Measurements from ENCODE around the gene RAB44. TPM values are rescaled to one million over a fixed set of nuclear protein-coding genes. Genes with fewer than 3 reads are reported as not detected.

RAB44 gene
- total and polyA plus RNA-seq, 2 donors (not counting 1 experiment from before 2014, with no cell fraction given) = 0.15 to 0.16 TPM

DNA sequence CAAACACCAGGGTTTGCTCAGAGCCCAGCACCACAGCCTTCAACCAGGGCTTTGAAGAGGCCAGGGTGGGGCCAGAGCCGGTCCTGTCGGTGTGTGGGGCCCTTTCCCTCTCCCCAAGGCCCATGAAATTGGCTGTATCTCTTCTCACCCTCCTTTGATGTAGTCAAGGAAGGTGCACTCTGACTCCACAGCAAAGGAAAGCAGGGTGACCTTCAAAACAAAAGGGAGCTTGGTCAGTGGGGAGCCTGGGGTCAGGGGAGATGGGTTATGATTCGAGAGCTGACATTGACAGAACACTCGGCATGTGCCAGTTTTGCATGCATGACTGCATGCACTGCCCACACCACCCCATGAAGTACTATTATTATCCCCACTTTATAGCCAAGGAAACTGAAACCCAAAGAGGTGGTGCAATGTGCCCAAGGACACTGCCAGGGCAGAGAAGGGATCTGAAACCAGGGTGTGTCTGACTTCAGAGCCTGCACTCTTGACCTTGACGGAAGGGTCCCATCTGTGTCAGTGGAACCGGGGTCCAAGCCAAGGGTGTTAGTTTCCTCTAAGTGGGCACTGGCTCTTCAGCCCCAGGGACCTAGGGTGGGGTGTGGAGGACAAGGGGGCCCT is 55.4 kb downstream of the RAB44 start:
- Histone ChIP-seq H3K9ac (ENCODE audit: low read length) (peak overlapping the region; percentile 79), H3K4me2 (replicated peaks; ENCODE audit: low read depth, low read length, poor library complexity, severe bottlenecking) (peak overlapping the region; percentile 89), H3K9me3 (ENCODE audit: control extremely low read depth in 1 of 3, control insufficient read depth in 2 of 3, insufficient read depth in 1 of 3, low read length in 2 of 3) (peaks cover 0 to 23% (median 0%) of the 10 kb centered on the region in 3 donors), H3K27me3 (replicated peaks in 1 of 4; ENCODE audit: control extremely low read depth in 1 of 4, control insufficient read depth in 3 of 4, insufficient read depth in 4 of 4, low read length in 3 of 4) (no peaks in the 10 kb centered on the region), H3K27ac (ENCODE audit: low read length in 2 of 2) (peak overlapping the region; percentile 91 to 95), H4K20me1 (ENCODE audit: control insufficient read depth, insufficient read depth, low read length, poor library complexity, severe bottlenecking) (no peaks in the 10 kb centered on the region), H3K36me3 (replicated peaks in 1 of 2; ENCODE audit: control extremely low read depth in 1 of 2, control insufficient read depth in 1 of 2, extremely low read depth in 1 of 2, insufficient read depth in 2 of 2, low read length in 1 of 2) (peaks cover 0 to 71% of the 10 kb centered on the region in 2 experiments), H3K4me1 (ENCODE audit: control insufficient read depth in 2 of 2, insufficient read depth in 2 of 2, low read length in 2 of 2) (peaks cover 77 to 88% of the 10 kb centered on the region in 2 donors), H3K79me2 (ENCODE audit: control insufficient read depth, insufficient read depth, low read length) (peaks cover 60% of the 10 kb centered on the region), H2AFZ (ENCODE audit: insufficient read depth, low read depth, low read length, poor library complexity, severe bottlenecking) (no peak overlapping the region), H3K4me3 (ENCODE audit: control extremely low read depth in 1 of 5, extremely low read depth in 1 of 5, insufficient read depth in 1 of 5, low read depth in 2 of 5, low read length in 4 of 5) (peak overlapping the region in 4 of 5 experiments; percentile 7 to 91 (median 34))
- intact Hi-C loops (cut with micrococcal nuclease) = loop anchor here (1.0 to 2.0 kb wide), 2 partner anchors 18 to 73 kb away; no protein-coding TSS in a partner anchor
- Mint-ChIP-seq H3K4me3 (peak overlapping the region; percentile 86), H3K27me3 (no peaks in the 10 kb centered on the region), H3K4me1 (peaks cover 89% of the 10 kb centered on the region), H3K27ac (peak overlapping the region; percentile 85), H3K9me3 (ENCODE audit: insufficient read depth) (no peaks in the 10 kb centered on the region)
- TF ChIP-seq EZH2 (IDR thresholded peaks at IDR 0.05; ENCODE audit: borderline replicate concordance, insufficient read depth, low read depth, low read length, poor library complexity, severe bottlenecking) = no peak
- TF ChIP-seq, protein P1, sequence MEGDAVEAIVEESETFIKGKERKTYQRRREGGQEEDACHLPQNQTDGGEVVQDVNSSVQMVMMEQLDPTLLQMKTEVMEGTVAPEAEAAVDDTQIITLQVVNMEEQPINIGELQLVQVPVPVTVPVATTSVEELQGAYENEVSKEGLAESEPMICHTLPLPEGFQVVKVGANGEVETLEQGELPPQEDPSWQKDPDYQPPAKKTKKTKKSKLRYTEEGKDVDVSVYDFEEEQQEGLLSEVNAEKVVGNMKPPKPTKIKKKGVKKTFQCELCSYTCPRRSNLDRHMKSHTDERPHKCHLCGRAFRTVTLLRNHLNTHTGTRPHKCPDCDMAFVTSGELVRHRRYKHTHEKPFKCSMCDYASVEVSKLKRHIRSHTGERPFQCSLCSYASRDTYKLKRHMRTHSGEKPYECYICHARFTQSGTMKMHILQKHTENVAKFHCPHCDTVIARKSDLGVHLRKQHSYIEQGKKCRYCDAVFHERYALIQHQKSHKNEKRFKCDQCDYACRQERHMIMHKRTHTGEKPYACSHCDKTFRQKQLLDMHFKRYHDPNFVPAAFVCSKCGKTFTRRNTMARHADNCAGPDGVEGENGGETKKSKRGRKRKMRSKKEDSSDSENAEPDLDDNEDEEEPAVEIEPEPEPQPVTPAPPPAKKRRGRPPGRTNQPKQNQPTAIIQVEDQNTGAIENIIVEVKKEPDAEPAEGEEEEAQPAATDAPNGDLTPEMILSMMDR (IDR thresholded peaks at IDR 0.05) = no peak
- ChIA-PET POLR2A (interaction anchor here (0.8 to 3.2 kb wide), 6 partner anchors 15 to 74 kb away, joined by 3 to 28 read pairs (median 5); partner anchors contain the start of gene CDKN1A), CTCF (interaction anchor here (0.7 to 9.5 kb wide), 18 partner anchors 11 to 254 kb away, joined by 3 to 215 read pairs (median 4); partner anchors contain the start of gene CDKN1A)
- WGBS (ENCODE audit: insufficient coverage) = 0% methylated on average over 4 of the region's 6 CpGs
- ATAC-seq (ENCODE audit: low read depth) = peak; percentile 66
- peak; percentile 80 for DNase-seq
